Activated CD4-positive, alpha-beta T cell treated with anti-CD3 and anti-CD28 coated beads, Interleukin-2, amount 50 U/mL, for 1 hour (primary cell): Measurements from ENCODE around the gene CATSPER3.

Experiments used
- DNase-seq: peaks from one replicate; pipeline ENCODE4 v3.0.0-alpha.2; 2020

Gene CATSPER3

DNA sequence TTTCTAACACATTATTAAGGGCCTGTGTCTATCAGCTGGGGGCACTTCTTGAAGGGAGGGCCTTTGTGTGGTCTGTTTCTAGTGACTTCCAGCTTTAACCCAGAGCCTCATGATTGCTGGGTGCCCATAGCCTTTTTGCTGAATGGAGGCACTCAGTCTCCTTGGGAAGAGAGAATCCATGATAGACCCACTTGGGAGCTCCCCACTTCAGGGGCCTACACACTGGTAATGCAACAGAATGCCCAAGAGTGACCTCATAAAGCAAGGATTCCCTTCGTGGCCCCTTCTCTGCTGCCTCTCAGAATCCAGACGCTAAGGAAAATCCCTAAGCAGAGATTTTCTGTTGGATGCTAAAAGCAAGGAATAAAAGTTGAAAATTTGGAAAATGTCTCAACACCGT, at the start of gene CATSPER3:
Gene CATSPER3 (plus strand): TSS at position 301 of the 400 bp plus-strand sequence. CDS start 85 bp downstream, at position 386.
- DNase-seq, result no peak

DNA sequence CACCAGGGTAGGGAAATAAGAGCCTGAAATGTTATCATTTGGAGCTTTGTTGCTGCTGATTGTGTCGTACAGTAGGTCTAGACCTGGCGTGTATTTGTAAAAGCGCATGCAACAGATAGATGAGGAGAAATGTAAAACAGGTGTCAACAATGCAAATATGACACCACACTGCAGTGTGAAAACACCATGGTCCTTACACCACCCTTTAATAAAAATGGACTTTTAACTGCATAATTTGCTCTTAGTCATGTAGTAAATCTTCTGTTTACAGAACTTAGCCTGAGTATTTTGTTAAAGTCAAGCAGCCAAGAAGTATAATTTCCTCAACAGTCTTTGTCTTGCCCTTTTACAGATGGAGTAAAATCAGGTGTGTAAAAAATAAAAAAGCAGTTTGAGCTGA, 48.8 kb upstream of the CATSPER3 start:
- no peak for DNase-seq

DNA sequence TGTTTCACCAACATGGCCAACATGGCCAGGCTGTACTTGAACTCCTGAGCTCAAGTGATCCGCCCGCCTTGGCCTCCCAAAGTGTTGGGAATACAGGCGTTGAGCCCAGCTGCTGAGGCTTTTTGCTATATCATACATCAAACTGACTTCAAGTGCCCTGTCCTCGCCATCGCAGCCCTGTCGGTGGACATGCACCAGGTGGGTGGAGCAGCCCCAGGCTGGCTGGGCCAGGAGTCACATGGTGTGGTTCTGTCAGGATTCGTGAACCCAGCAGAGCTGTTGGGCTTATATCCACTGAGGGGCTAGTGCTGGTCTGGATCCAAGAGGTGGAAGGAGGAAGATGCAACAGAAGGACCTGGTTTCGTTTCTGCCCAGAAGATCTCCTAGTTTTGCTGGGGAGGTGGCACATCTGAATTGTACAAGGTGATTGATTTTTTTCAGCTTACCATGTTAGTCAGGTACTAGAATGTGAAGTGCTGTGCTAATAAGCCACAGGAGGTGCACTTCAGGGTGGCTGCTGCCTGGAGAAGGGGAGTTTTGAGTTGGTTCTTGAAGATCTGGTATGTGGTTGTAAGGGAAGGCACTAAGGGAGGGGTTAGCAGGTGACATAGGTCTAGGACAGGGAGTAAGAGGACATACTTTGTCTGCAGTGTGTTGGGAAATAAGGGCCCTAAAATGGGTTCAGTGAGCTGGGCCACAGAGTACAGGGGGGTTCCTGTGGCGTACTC, 46.7 kb upstream of the CATSPER3 start:
- DNase-seq, result no peak

DNA sequence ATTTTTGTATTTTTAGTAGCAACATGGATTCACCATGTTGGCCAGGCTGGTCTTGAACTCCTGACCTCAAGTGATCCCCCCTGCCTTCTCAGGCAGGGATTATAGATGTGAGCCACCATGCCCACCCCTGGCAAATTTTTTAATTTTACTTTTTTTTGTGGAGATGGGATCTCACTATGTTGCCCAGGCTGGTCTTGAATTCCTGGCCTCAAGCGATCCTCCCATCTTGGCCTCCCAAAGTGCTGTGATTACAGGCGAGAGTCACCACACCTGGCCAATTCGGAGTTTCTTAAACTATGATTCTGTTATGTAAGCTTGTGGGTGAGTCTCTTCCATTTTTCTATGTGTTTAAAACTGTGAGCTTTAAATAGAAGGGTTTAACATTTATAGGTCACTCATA, 35.2 kb upstream of the CATSPER3 start:
- DNase-seq, result no peak

DNA sequence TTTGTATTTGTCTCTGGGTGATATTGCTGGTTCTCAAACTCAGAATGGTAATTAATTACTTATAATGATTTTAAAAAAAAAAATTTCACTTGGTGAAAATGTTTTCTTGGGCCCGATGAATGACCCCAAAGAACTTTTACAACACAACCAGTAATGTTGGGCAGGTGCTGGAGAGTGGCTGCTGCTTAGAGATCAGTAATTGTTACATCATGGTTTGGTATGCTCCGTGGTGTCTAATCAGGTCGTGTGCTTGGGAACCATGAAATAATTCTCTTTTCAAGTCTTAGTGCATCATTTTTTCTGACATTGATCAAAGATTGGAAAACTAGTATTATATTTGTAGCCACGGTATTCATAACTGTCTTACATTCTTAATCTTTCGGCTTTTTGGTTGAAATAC, 33.5 kb upstream of the CATSPER3 start:
- DNase-seq, result no peak

DNA sequence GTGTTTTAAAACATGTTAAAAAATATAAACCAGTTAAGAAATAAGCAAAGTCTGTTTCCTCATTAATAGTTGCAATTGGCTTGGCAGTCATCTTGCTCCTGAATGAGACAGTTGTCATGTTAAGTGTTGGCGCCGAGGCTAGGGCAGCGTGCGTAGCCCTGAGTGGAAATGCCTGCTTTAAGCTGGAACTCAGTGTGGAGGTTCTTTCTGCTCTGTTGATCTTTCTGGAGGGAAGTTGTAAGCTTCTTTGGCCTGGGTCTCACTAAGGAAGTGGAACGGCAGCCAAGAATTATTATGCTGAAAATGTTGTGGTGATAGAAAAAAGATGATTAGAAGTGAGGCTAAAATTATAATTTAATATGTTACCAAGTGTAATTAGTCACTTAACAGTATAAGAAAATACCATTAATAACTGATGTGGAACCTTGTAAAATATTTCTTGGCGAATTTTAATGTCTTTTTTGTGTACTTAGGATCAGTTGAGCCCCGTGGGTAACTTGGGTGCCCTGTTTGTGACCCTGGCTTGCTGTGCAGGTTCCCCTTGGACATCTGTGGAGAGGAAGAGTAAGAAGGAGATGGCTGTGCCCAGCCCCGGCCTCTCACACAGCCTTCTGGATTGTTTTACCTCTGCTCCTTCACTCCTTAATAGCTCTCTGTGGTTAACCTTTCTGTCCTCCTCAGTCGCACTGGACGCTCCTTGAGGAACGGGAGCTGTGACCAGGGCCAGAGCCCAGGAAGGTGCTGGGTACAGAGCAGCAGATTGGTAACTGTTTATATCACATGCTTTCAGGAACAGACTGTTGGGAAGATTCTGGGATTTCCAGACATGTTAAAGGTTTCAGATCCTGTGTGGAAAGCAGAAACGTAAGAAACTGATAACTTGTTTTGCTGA, 31.8 kb upstream of the CATSPER3 start:
- DNase-seq, result no peak

DNA sequence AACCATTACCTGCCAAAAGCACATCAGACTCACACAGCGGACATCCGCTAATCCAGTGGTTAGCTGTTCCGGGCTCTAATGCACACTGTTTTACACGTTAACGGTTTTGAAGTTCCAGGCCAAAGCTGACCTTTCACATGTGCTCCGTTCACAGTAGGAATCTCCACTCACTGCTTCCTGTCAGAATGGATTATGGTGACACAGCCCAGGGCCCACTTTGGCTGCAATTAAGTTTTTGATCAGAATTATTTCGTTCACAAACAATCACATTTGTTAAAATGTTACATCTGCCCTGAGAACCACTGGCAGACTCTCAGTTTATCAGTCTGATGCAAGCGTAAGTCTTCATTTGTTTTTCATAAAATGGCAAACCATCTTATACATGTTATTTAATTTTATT, 30.2 kb upstream of the CATSPER3 start:
- no peak for DNase-seq

DNA sequence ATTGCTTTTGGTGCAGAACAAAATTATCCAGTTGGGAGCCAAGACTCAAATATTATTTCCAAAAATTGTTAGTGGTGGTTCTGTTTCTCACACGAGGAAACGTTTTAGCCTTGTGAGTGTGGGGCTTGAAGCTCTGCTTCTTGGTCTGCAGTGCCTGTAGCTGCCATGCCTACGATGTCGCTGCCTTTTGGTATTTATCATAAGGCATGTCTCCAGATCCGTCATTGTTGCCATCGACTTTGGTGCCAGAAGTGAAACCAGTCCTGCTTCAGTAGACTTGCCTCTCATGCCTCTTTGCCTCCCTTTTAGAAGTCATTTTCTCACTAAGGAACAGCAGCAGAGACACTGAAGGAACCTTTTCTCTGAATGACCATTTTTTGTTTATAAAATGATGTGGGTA, 29.7 kb upstream of the CATSPER3 start:
- no peak for DNase-seq

DNA sequence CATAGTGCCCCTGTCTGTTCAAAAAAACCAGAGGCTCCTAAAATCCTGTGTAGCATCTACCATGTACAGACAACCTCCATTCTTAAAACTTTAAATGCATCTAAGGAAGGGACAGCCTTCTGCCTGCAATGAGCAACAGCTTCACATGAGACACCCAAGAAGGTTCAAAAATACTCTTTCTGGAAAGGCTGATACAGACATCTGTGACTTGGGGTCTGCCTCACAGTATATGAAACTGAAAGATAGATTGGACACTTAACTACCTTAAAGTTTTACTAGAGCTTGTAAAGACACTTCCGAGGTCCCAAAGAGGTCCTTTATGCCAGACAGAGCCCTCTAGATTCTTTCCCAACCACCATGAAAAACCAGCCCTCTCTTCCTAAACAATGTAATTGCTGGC, 28.2 kb upstream of the CATSPER3 start:
- no peak for DNase-seq

DNA sequence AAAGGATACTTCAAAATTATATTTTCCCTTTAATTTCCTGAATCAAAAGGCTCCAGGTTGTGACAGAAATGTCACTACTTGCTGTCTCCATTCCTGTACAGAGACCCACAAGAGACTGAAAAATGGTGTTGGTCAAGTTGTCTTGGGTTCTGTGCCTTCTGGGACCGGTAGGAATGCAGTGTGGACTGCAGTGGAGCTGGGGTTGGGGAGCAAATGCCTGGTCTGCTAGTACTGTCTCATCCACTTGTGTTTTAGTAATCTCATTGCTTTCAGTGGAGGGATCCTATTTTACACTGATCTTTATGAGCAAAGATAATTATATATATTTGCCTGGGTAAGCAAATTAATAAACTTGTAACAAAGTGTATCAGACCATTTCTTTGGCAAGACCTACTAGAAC, 24.2 kb upstream of the CATSPER3 start:
- no peak for DNase-seq

DNA sequence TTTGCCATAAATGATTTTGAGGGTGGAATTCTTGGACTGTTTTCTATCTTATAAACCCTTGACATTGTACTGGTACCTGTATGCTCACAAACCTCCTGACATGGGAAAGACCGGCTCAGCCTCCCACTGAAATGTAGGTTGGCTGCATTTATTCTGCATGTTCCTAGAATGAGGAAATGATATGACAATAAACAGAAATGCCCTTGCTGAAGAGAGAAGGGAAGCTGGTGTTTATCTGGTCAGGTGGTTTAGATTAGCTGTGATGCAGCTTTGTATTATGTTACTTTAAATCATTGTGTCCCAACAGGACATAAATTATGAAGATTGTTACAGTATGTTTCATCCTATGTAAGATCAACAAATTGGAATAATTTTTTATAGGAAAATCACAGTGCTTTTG, 23.1 kb upstream of the CATSPER3 start:
- no peak for DNase-seq

DNA sequence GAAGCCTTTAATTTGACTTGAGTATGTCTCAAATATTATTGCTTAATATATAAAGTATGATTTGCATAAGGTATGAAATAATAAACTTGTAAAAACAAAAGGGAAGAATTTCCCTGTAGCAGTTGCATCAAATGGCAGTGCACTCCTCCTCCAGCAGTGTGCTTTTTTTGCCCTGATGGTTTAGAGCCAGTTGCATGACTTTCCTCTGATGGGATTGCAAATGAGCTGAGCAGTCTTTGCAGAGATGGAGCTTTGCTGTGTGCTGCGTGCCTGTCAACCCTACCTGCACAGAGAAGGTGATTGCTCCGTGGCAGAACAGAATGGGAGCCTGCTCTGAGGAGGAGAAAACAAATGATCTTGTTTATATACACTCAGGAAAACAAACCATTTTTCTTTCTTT, 22.7 kb upstream of the CATSPER3 start:
- DNase-seq, result no peak

DNA sequence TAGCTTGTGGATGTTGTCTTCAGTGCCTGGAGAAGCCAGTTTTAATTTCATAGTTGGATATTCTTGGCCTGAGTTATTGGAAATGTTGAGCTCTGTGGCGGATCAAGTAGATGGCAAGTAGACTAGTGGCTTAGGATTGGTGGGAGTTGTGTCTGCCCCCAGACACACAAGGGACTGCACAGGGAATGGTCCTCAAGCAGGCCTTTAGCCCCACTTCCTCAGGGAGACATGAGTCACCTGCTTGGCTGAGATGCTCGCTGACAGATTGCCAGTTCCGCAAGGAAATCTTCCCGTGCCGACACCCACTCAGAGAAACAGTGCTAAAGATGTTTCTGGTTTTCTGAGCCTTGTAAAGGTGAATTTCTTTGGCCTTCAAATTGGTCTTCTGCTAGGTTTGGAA, 18.8 kb upstream of the CATSPER3 start:
- no peak for DNase-seq

DNA sequence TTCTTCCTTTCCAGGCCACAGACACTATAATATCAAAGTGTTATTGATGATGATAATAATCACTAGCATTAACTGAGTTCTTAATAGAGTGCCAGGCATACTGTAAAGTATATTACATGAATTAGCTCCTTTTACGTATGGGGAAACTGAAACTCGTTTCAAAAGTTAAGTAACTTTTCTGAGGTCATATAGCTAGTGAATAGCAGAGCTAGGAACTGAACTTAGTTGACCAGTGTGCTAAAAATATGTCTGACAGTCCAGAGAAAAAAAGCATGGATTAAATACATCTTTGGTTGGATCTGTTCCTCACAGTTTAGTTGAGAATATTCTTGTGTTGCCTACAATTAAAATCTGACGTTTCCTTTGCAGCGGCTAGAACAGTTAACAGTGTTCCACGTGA, 18.4 kb upstream of the CATSPER3 start:
- no peak for DNase-seq

DNA sequence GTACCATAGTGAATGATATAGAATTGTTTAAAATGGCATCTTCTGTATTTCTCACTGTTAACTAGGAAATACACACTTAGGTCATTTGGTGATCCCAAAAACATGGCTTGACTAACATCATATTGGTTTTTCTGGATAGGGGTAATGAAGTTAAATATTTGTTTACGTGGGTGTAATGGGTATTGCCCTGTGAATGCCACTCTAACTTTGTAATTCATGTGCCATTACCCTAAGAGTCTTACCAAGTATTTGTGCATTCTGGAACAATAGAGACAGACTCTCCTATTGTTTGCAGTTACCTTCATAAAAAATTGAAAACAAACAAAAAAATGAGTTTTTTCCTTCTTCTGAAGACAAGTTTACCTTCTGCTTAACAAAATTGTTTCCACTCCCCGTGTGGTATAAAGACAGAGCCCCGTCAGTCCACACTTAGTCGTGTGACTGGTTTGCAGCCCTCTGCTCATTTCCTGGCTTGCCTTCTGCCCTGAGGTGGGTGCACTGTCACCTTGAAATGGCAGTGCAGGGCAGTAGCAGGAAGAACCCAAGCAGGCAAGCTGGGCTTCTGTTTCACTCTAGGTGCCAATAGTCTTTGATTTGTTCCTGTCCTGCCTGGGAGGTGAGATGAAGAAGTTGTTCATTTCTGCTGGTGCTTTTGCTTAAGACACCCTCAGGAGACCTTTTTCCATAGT, 9.6 kb upstream of the CATSPER3 start:
- no peak for DNase-seq

DNA sequence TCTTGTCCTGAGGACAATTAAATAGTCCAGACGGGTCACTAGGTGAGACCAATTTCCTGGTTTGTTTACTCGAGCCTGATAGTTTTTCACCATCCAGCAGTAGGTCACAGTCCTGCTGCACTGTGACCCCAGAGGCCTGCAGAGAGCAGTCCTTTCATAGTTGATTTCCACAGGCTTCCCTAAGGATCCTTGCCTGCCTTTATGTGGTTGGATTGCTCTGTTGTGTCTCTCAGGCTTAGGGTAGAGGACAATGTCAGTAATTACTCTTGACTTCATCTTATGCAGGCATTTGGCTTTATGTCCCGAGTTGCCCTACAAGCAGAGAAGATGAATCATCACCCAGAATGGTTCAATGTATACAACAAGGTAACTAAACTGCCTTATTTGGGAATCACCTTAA, 9.0 kb upstream of the CATSPER3 start:
- no peak for DNase-seq

DNA sequence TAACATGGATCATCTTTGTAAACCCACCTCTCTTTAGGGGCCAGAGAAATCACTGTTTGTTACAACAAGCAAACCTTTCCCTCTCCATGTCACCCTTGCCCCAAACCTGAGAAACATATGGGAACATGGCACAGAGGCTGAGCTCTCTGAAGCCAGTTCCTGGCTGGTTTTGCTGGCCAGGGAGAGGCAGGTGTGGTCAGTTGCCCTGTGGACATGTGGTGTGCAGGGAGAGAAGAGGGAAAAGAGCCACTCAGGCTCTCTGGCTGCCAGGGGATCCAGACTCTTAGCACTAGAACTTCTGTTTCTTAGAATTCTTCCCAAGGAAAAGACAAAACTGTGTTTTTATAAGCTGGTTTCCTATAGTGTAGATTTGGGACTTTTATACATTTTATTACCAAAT, 4.6 kb upstream of the CATSPER3 start:
- no peak for DNase-seq

DNA sequence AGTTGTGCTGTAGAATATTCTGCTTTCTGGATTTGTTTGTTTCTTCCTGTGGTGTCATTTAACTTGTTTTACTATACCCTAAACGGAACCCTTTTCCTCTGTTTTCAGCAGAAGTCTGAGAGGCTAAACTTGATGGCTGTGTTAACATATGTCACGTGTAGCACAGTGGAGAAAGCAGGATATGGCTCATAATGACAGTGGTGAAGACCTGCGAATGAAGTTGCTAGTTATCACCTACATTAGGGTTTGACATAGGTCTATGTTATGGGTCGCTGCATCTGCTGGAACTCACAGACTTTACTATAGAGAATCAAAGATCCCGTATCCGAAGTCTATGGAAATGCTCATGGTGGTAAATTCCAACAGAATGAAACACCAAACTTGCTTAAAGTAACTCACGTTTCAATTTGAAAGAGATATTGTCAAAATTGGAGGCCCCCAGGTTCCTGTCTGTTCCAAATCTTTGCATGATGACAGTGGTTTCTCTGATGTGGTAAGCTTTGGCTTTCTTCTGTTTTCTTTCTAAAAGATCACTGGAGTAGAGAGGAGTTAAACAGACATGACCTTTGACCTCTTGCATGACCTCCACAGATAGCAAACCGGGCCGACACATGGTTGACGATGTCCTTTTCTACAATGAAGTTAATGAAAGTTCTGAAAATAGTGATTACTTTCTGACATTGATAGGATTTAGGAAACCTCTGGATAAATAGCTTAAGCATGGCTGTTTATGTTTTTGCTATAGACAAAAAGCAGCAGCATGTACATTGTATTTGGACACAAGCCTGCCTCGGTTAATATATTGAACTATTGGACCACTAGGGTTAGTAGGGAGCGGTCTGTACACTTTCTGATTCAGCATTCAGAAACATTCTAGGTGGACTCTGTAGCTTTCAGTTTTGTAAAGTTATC, 3.1 kb upstream of the CATSPER3 start:
- no peak for DNase-seq

DNA sequence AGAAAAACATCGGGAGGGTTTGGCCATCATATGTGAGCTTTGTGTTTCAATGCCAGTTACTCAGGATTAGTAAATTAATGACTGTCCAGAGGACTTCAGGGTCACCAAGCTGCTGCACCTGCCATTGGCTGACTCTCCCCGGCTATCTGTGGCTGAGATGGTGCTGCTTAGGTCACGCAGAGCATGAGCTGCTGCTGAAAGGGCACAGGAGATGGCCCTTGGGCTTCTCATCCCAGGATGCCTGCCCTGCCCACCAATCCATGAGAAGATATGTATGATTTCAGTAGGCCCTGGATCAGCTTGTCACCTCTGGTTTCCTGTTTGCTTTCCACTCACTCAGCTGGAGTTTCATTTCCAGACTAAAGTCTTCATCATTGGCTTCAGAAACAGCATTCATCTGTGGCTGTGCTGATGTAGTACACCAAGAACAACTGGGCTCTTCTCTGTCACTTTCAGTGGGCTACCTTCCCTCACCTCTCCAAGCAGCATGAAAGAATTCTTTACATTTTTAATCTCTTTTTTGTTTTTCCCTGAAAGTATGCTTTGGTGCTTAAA, 2.4 kb upstream of the CATSPER3 start:
- no peak for DNase-seq

DNA sequence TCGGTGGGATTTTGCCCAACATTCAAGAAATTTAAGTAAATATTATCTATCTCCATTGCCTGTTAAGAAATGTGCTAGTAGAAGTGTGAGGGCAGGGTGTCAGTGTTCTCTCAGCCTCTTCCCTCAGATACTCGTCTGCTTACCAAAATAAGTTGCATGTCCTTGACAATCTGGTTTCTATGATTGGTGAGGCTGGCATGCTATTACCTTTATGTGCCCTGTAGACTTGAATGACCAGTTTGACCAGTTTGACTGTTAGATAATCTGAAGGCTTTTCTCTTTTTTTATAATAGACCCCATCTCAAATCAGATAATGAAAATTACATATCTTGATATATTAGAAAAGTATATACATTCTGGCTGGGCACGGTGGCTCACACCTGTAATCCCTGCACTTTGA, 348 bp downstream of the CATSPER3 start:
- DNase-seq, result no peak

DNA sequence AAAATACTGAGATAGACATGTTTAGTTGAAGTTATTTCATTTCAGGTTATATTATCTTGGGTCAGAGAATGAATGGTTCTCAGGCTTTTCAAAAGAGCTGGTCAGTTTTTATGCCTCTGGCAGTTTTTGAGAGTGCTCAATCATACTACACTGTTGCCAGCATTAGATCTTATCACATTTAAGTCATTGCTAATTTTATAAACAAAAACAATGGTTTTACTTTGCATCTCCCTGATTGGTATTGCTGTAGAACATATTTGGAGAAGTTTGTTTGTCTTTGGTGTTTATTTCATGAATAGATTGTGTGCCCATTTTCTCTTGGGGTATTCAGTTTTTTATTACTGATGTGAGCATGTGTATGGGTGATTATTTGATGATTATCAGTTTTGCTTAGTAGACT, 1.5 kb downstream of the CATSPER3 start:
- no peak for DNase-seq

DNA sequence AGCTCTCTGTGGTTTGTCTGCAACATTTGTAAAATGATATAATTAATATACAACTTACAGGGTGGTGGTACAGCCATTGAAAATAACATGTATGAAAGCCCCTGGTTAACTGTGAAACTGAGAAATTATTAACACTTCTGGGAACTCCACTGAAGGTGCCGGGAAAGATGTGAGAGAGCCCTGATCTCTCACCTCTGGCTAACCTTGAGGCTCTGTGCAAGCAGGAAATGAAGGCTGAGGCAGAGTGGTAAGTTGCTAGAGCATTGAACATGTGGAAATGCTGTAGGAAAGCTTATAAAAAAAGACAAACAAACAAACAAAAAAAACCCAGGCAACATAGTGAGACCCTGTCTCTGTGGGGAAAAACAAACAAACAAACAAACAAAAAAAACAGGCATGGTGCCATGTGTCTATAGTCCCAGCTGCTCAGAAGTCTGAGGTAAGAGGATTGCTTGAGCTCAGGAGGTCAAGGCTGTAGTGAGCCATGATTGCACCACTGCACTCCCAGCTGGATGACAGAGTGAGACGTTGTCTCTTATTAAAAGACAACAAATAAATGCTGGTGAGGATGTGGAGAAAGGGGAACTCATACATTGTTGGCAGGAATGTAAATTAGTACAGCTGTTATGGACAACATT, 7.5 kb downstream of the CATSPER3 start:
- DNase-seq, result no peak
